Type B pancreatic cell (in vitro differentiated cells): ENCODE results near the gene DLD. TPM values are rescaled to one million over a fixed set of nuclear protein-coding genes. Genes with fewer than 3 reads are reported as not detected.

Source experiments
- DNase-seq: peaks from one replicate; pipeline ENCODE4 v3.0.0; 2021; ENCODE audit warnings: mixed read lengths; ENCODE audit not compliant: unreplicated experiment; ENCODE audit errors: extremely low spot score
- H3K27ac Mint-ChIP-seq: 2 replicates; pipeline ENCODE4 v1.8.0; 2021; ENCODE audit warnings: mild to moderate bottlenecking, mixed read lengths
- H3K27me3 Mint-ChIP-seq: 2 replicates; pipeline ENCODE4 v1.8.0; 2021; ENCODE audit warnings: mixed read lengths
- H3K36me3 Mint-ChIP-seq: 2 replicates; pipeline ENCODE4 v1.8.0; 2021; ENCODE audit warnings: mixed read lengths
- H3K4me1 Mint-ChIP-seq: one replicate; pipeline ENCODE4 v1.8.0; 2021; ENCODE audit warnings: mixed read lengths; ENCODE audit not compliant: unreplicated experiment
- H3K4me3 Mint-ChIP-seq: 2 replicates; pipeline ENCODE4 v1.8.0; 2021; ENCODE audit warnings: mild to moderate bottlenecking, mixed read lengths
- H3K9me3 Mint-ChIP-seq: 2 replicates; pipeline ENCODE4 v1.8.0; 2021; ENCODE audit warnings: mixed read lengths
- CTCF ChIP-seq: fragments of 200-600 bp; sonication (generic); conservative IDR thresholded peaks from 2 replicates; pipeline ENCODE4 v1.5.0; 2021; ENCODE audit warnings: antibody characterized with exemption, mild to moderate bottlenecking
- total RNA-seq: library from RNA; stranded (reverse); gene quantifications from 2 replicates; pipeline ENCODE4 v1.2.1, GENCODE V29; 2021; ENCODE audit warnings: low replicate concordance

Gene DLD
- total RNA-seq, 1 donor from 2014 or later: 80.7 TPM

- no peak overlapping the region for H3K4me3 Mint-ChIP-seq
- no peak for TF ChIP-seq CTCF
- H3K36me3 Mint-ChIP-seq: peaks cover 60% of the 10 kb centered on the region
- H3K9me3 Mint-ChIP-seq: no peaks in the 10 kb centered on the region
- no peak overlapping the region for H3K27ac Mint-ChIP-seq
- no peak for DNase-seq
- peaks cover 24% of the 10 kb centered on the region for H3K4me1 Mint-ChIP-seq
- H3K27me3 Mint-ChIP-seq: no peaks in the 10 kb centered on the region
Observed at GRCh38 chr7:107940951-107941350, 50.0 kb downstream of the DLD start.

- peaks cover 28% of the 10 kb centered on the region for H3K4me1 Mint-ChIP-seq
- H3K27ac Mint-ChIP-seq: no peak overlapping the region
- H3K36me3 Mint-ChIP-seq: peaks cover 58% of the 10 kb centered on the region
- no peak for TF ChIP-seq CTCF
- H3K9me3 Mint-ChIP-seq: no peaks in the 10 kb centered on the region
- no peak for DNase-seq
- H3K4me3 Mint-ChIP-seq: no peak overlapping the region
- no peaks in the 10 kb centered on the region for H3K27me3 Mint-ChIP-seq
Observed at GRCh38 chr7:107943018-107943417, 52.0 kb downstream of the DLD start.

- no peak overlapping the region for H3K27ac Mint-ChIP-seq
- H3K4me1 Mint-ChIP-seq: peaks cover 31% of the 10 kb centered on the region
- no peaks in the 10 kb centered on the region for H3K27me3 Mint-ChIP-seq
- no peak overlapping the region for H3K4me3 Mint-ChIP-seq
- no peaks in the 10 kb centered on the region for H3K9me3 Mint-ChIP-seq
- no peak for TF ChIP-seq CTCF
- peaks cover 64% of the 10 kb centered on the region for H3K36me3 Mint-ChIP-seq
- no peak for DNase-seq
Observed at GRCh38 chr7:107944411-107945169, 53.6 kb downstream of the DLD start.

GRCh38 chr7:107945332-107945731 is 54.3 kb downstream of the DLD start:
- peaks cover 66% of the 10 kb centered on the region for H3K36me3 Mint-ChIP-seq
- no peak overlapping the region for H3K4me3 Mint-ChIP-seq
- no peak for DNase-seq
- H3K27ac Mint-ChIP-seq: no peak overlapping the region
- H3K4me1 Mint-ChIP-seq: peaks cover 32% of the 10 kb centered on the region
- no peaks in the 10 kb centered on the region for H3K27me3 Mint-ChIP-seq
- H3K9me3 Mint-ChIP-seq: no peaks in the 10 kb centered on the region
- TF ChIP-seq CTCF: no peak

- H3K9me3 Mint-ChIP-seq: no peaks in the 10 kb centered on the region
- H3K36me3 Mint-ChIP-seq: peaks cover 66% of the 10 kb centered on the region
- no peak for DNase-seq
- peaks cover 32% of the 10 kb centered on the region for H3K4me1 Mint-ChIP-seq
- no peak for TF ChIP-seq CTCF
- H3K27ac Mint-ChIP-seq: no peak overlapping the region
- no peak overlapping the region for H3K4me3 Mint-ChIP-seq
- H3K27me3 Mint-ChIP-seq: no peaks in the 10 kb centered on the region
Observed at GRCh38 chr7:107946451-107946850, 55.5 kb downstream of the DLD start.

- H3K27me3 Mint-ChIP-seq: no peaks in the 10 kb centered on the region
- peaks cover 32% of the 10 kb centered on the region for H3K4me1 Mint-ChIP-seq
- no peaks in the 10 kb centered on the region for H3K9me3 Mint-ChIP-seq
- TF ChIP-seq CTCF: no peak
- H3K36me3 Mint-ChIP-seq: peaks cover 67% of the 10 kb centered on the region
- H3K4me3 Mint-ChIP-seq: no peak overlapping the region
- H3K27ac Mint-ChIP-seq: no peak overlapping the region
- DNase-seq: no peak
Observed at GRCh38 chr7:107946881-107947280, 55.9 kb downstream of the DLD start.
